Breast epithelium (tissue), 3 donors: ENCODE measurements around the gene HEBP1.
A peak's percentile ranks its signal among the peaks of the same experiment; 100 is the strongest.

Source experiments
- POLR2A ChIP-seq: fragments of 450-650 bp; IDR thresholded peaks from one replicate; pipeline ENCODE4 v1.6.1; 2016; ENCODE audit warnings: antibody characterized with exemption, mild to moderate bottlenecking, moderate library complexity
- POLR2AphosphoS5 ChIP-seq, 3 donors: sonication (generic); formaldehyde crosslinking; IDR thresholded peaks; one replicate each; pipeline ENCODE4 v1.6.1; 2017; ENCODE audit warnings: antibody characterized with exemption in 3 of 3
- TF ChIP-seq, protein P1 (sequence below), 3 donors: fragments of 450-650 bp; IDR thresholded peaks; one replicate each; pipeline ENCODE4 v1.5.1; 2016 to 2017; ENCODE audit warnings: antibody characterized with exemption in 3 of 3, mild to moderate bottlenecking in 3 of 3, moderate library complexity in 3 of 3

GRCh38 chr12:13044002-13044905 is 44.2 kb upstream of the HEBP1 start, which contains the start of gene FAM234B:
- TF ChIP-seq, protein P1, sequence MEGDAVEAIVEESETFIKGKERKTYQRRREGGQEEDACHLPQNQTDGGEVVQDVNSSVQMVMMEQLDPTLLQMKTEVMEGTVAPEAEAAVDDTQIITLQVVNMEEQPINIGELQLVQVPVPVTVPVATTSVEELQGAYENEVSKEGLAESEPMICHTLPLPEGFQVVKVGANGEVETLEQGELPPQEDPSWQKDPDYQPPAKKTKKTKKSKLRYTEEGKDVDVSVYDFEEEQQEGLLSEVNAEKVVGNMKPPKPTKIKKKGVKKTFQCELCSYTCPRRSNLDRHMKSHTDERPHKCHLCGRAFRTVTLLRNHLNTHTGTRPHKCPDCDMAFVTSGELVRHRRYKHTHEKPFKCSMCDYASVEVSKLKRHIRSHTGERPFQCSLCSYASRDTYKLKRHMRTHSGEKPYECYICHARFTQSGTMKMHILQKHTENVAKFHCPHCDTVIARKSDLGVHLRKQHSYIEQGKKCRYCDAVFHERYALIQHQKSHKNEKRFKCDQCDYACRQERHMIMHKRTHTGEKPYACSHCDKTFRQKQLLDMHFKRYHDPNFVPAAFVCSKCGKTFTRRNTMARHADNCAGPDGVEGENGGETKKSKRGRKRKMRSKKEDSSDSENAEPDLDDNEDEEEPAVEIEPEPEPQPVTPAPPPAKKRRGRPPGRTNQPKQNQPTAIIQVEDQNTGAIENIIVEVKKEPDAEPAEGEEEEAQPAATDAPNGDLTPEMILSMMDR (IDR thresholded peaks at IDR 0.05), result no peak
- TF ChIP-seq POLR2A (peak; percentile 22), POLR2AphosphoS5 (IDR thresholded peaks at IDR 0.05) (peak in 1 of 3 donors; percentile 41)
